ENCODE data around the gene PIK3R1. TPM values are rescaled to one million over a fixed set of nuclear protein-coding genes. Genes with fewer than 3 reads are reported as not detected.

PIK3R1 gene
- total and polyA plus RNA-seq, 2 experiments from 2014 or later: 5.9 to 9.8 TPM

GRCh38 chr5:68315679-68316271 lies 100.2 kb downstream of the PIK3R1 start (continued):
- TF ChIP-seq REST (IDR thresholded peaks at IDR 0.05; ENCODE audit: unreplicated experiment) (no peak), ZNF331 (CRISPR knock-in tag; IDR thresholded peaks at IDR 0.05; ENCODE audit: low read depth) (no peak)

- DNase-seq (ENCODE audit: low spot score) (no peak), ATAC-seq (no peak)
- Histone ChIP-seq H3K4me1 (ENCODE audit: insufficient read depth) (no peaks in the 10 kb centered on the region), H3K9me2 (ENCODE audit: insufficient read depth) (peaks cover 18% of the 10 kb centered on the region; the same call in 1 of the 2 replicates), H3K36me3 (ENCODE audit: insufficient read depth) (no peaks in the 10 kb centered on the region), H3K4me2 (no peak overlapping the region), H3K79me2 (replicated peaks; ENCODE audit: insufficient read depth) (no peaks in the 10 kb centered on the region), H2AFZ (no peak overlapping the region), H3K4me3 (no peak overlapping the region), H3K27ac (ENCODE audit: low read depth) (no peak overlapping the region), H4K20me1 (replicated peaks; ENCODE audit: insufficient read depth) (no peaks in the 10 kb centered on the region), H3K27me3 (ENCODE audit: insufficient read depth) (no peaks in the 10 kb centered on the region), H3F3A (replicated peaks; ENCODE audit: low read depth) (no peaks in the 10 kb centered on the region)
- Mint-ChIP-seq H3K36me3 (ENCODE audit: low read depth) (peaks cover 4% of the 10 kb centered on the region; the same call in 1 of the 3 replicates), H3K27me3 (ENCODE audit: insufficient read depth, low read depth, poor library complexity) (no peaks in the 10 kb centered on the region), H3K4me3 (no peak overlapping the region), H3K4me1 (no peaks in the 10 kb centered on the region), H3K27ac (no peak overlapping the region), H3K9me3 (peaks cover 12% of the 10 kb centered on the region)
- TF ChIP-seq JUNB (IDR thresholded peaks at IDR 0.05; ENCODE audit: unreplicated experiment): no peak
These were observed 100.9 kb downstream of the PIK3R1 start for GRCh38 chr5:68316469-68316868.

GRCh38 chr5:68317646-68318045 lies 102.1 kb downstream of the PIK3R1 start:
- Histone ChIP-seq H3K27me3 (ENCODE audit: insufficient read depth) (no peaks in the 10 kb centered on the region), H3K9me2 (ENCODE audit: insufficient read depth) (peaks cover 18% of the 10 kb centered on the region; the same call in 1 of the 2 replicates), H2AFZ (peak overlapping the region; percentile 5; the same call in 1 of the 2 replicates), H3K4me1 (ENCODE audit: insufficient read depth) (no peaks in the 10 kb centered on the region), H4K20me1 (replicated peaks; ENCODE audit: insufficient read depth) (no peaks in the 10 kb centered on the region), H3K36me3 (ENCODE audit: insufficient read depth) (no peaks in the 10 kb centered on the region), H3K4me2 (no peak overlapping the region), H3F3A (replicated peaks; ENCODE audit: low read depth) (no peaks in the 10 kb centered on the region), H3K79me2 (replicated peaks; ENCODE audit: insufficient read depth) (no peaks in the 10 kb centered on the region), H3K27ac (ENCODE audit: low read depth) (no peak overlapping the region), H3K4me3 (no peak overlapping the region)
- no peak for DNase-seq (ENCODE audit: low spot score)
- Mint-ChIP-seq H3K4me1 (no peaks in the 10 kb centered on the region), H3K9me3 (peaks cover 12% of the 10 kb centered on the region), H3K27me3 (ENCODE audit: insufficient read depth, low read depth, poor library complexity) (no peaks in the 10 kb centered on the region), H3K36me3 (ENCODE audit: low read depth) (peaks cover 4% of the 10 kb centered on the region; the same call in 1 of the 3 replicates), H3K27ac (no peak overlapping the region), H3K4me3 (no peak overlapping the region)
- ATAC-seq: no peak
- no peak for TF ChIP-seq EZH2phosphoT487 (IDR thresholded peaks at IDR 0.05; ENCODE audit: unreplicated experiment)
